Stomach (tissue), 9 donors: ENCODE results near the gene TBCK. TPM values are rescaled to one million over a fixed set of nuclear protein-coding genes. Genes with fewer than 3 reads are reported as not detected.

ENCODE experiments used
- DNase-seq, 2 donors: peaks; one replicate each; pipeline versions ENCODE4 v3.0.0 to v3.0.0-alpha.2; 2013 to 2019
- H3K27ac ChIP-seq, 5 donors: fragments of 200-600 bp in 4 of 5; sonication (generic) in 4 of 5; one replicate each; pipeline ENCODE4 v1.5.1; 2013 to 2019; ENCODE audit warnings: mild to moderate bottlenecking in 1 of 5, moderate library complexity in 1 of 5
- H3K27me3 ChIP-seq, 3 donors: fragments of 200-600 bp; sonication (generic); one replicate each; pipeline ENCODE4 v1.5.1; 2017 to 2019; ENCODE audit warnings: mixed run types in 1 of 3
- H3K36me3 ChIP-seq, 4 donors: fragments of 200-600 bp; sonication (generic); 1 replicate in 3 of 4; 2 replicates in 1 of 4; pipeline ENCODE4 v1.5.1; 2016 to 2019
- H3K4me1 ChIP-seq, 4 donors: fragments of 200-600 bp; sonication (generic); one replicate each; pipeline ENCODE4 v1.5.1; 2016 to 2019
- H3K4me3 ChIP-seq, 4 donors: fragments of 200-600 bp; sonication (generic) in 3 of 4; one replicate each; pipeline ENCODE4 v1.5.1; 2016 to 2019; ENCODE audit warnings: mild to moderate bottlenecking in 1 of 4
- H3K9me3 ChIP-seq, 4 donors: fragments of 200-600 bp; sonication (generic); one replicate each; pipeline ENCODE4 v1.5.1; 2016 to 2019
- CTCF ChIP-seq, 7 experiments: fragments of 450-650 bp in 4 of 7; fragments of 200-600 bp in 3 of 7; sonication (generic) in 3 of 7; IDR thresholded peaks; one replicate each; pipeline ENCODE4 v1.5.1; 2016 to 2019; ENCODE audit warnings: antibody characterized with exemption in 7 of 7, control low read depth in 2 of 7, mild to moderate bottlenecking in 1 of 7
- EP300 ChIP-seq: sonication (generic); formaldehyde crosslinking; IDR thresholded peaks from one replicate; pipeline ENCODE4 v1.6.1; 2017; ENCODE audit warnings: antibody characterized with exemption
- POLR2A ChIP-seq, 4 donors: fragments of 450-650 bp; IDR thresholded peaks; one replicate each; pipeline ENCODE4 v1.6.1; 2016; ENCODE audit warnings: antibody characterized with exemption in 4 of 4, control low read depth in 2 of 4, mild to moderate bottlenecking in 1 of 4, moderate library complexity in 1 of 4
- POLR2AphosphoS5 ChIP-seq, 3 donors: sonication (generic); formaldehyde crosslinking; IDR thresholded peaks; one replicate each; pipeline ENCODE4 v1.6.1; 2016; ENCODE audit warnings: antibody characterized with exemption in 3 of 3
- WGBS, 5 donors: extraction: QIAGEN DNeasy Blood & Tissue Kit in 3 of 5; methylation state at CpG; one replicate each; pipeline versions ENCODE4 v1.1.5 to v1.1.7; 2013 to 2018; 5-methylcytosine and 5-hydroxymethylcytosine counted together
- intact Hi-C: fragments of 100-400 bp; cut with DNase I; formaldehyde crosslinking; loops from one replicate; pipeline ENCODE4 v1.15.1; 2023; ENCODE audit warnings: low total_unique reads
- polyA plus RNA-seq, 3 donors: library from polyadenylated mRNA; stranded (reverse); fragments of 200-250 nt; gene quantifications; one replicate each; pipeline ENCODE4 v1.2.3, GENCODE V29; 2013
- total RNA-seq, 5 donors: library from RNA; depleted of rRNA; stranded (reverse); fragments of >200 nt; gene quantifications; one replicate each; pipeline versions ENCODE4 v1.1.0 to v1.2.3, GENCODE V29; 2014 to 2016
- donor health status: healthy with polysubstance abuse.
- donor health status: Bipolar disorder and iron deficiency.
- donor health status: healthy.

TBCK gene
- total and polyA plus RNA-seq, 8 donors = 3.2 to 140 (median 28.0) TPM

GRCh38 chr4:106256190-106256589 is 59.8 kb downstream of the TBCK start:
- Histone ChIP-seq H3K27me3 (no peaks in the 10 kb centered on the region), H3K4me1 (no peaks in the 10 kb centered on the region), H3K27ac (no peak overlapping the region), H3K9me3 (no peaks in the 10 kb centered on the region), H3K4me3 (no peak overlapping the region), H3K36me3 (peaks cover 0 to 32% (median 23%) of the 10 kb centered on the region in 4 donors)
- intact Hi-C loops = no loop called here
- TF ChIP-seq POLR2AphosphoS5 (IDR thresholded peaks at IDR 0.05) = no peak
- no peak for TF ChIP-seq CTCF (IDR thresholded peaks at IDR 0.05)
- TF ChIP-seq EP300 = no peak
- TF ChIP-seq POLR2A (IDR thresholded peaks at IDR 0.05) = no peak
- no peak for DNase-seq
- WGBS, 5 donors = 93 to 100% (median 98%) methylated on average over 5 to 10 of the region's 10 CpGs

- 96 to 99% (median 97%) methylated on average over 7 to 8 of the region's 8 CpGs for WGBS, 5 donors
- no peak for DNase-seq
- Histone ChIP-seq H3K36me3 (peaks cover 0 to 41% (median 31%) of the 10 kb centered on the region in 4 donors), H3K4me1 (no peaks in the 10 kb centered on the region), H3K9me3 (no peaks in the 10 kb centered on the region), H3K27me3 (no peaks in the 10 kb centered on the region), H3K27ac (no peak overlapping the region), H3K4me3 (no peak overlapping the region)
- intact Hi-C loops = no loop called here
- no peak for TF ChIP-seq EP300
Observed at GRCh38 chr4:106255195-106255594, 60.8 kb downstream of the TBCK start.

- no peak for DNase-seq
- WGBS, 5 donors = 69 to 87% (median 75%) methylated on average over 4 of the region's 4 CpGs
- intact Hi-C loops = no loop called here
- no peak for TF ChIP-seq POLR2AphosphoS5 (IDR thresholded peaks at IDR 0.05)
- no peak for TF ChIP-seq CTCF (IDR thresholded peaks at IDR 0.05)
- TF ChIP-seq POLR2A (IDR thresholded peaks at IDR 0.05) = no peak
- TF ChIP-seq EP300 = no peak
- no peaks in the 10 kb centered on the region for H3K4me1 ChIP-seq
- H3K27ac ChIP-seq = no peak overlapping the region
- H3K36me3 ChIP-seq = peaks cover under 1 to 52% (median 48%) of the 10 kb centered on the region in 4 donors
- no peaks in the 10 kb centered on the region for H3K9me3 ChIP-seq
- H3K4me3 ChIP-seq = no peak overlapping the region
- H3K27me3 ChIP-seq = no peaks in the 10 kb centered on the region
Observed at GRCh38 chr4:106253364-106254129, 62.5 kb downstream of the TBCK start.

- H3K4me1 ChIP-seq = no peaks in the 10 kb centered on the region
- no peak overlapping the region for H3K27ac ChIP-seq
- intact Hi-C loops = no loop called here
- TF ChIP-seq CTCF (IDR thresholded peaks at IDR 0.05) = no peak
- TF ChIP-seq POLR2A (IDR thresholded peaks at IDR 0.05) = no peak
- TF ChIP-seq POLR2AphosphoS5 (IDR thresholded peaks at IDR 0.05) = no peak
- TF ChIP-seq EP300 = no peak
- H3K4me3 ChIP-seq = no peak overlapping the region
- peaks cover 6 to 73% (median 58%) of the 10 kb centered on the region in 4 donors for H3K36me3 ChIP-seq
- H3K27me3 ChIP-seq = no peaks in the 10 kb centered on the region
- DNase-seq = no peak
- H3K9me3 ChIP-seq = no peaks in the 10 kb centered on the region
Observed at GRCh38 chr4:106247600-106247999, 68.4 kb downstream of the TBCK start.

GRCh38 chr4:106246441-106246840 is 69.6 kb downstream of the TBCK start:
- Histone ChIP-seq H3K27me3 (no peaks in the 10 kb centered on the region), H3K4me1 (no peaks in the 10 kb centered on the region), H3K9me3 (no peaks in the 10 kb centered on the region), H3K4me3 (no peak overlapping the region), H3K27ac (no peak overlapping the region), H3K36me3 (peaks cover 6 to 71% (median 62%) of the 10 kb centered on the region in 4 donors)
- no peak for DNase-seq
- intact Hi-C loops = no loop called here
- no peak for TF ChIP-seq POLR2AphosphoS5 (IDR thresholded peaks at IDR 0.05)
- no peak for TF ChIP-seq EP300
- TF ChIP-seq POLR2A (IDR thresholded peaks at IDR 0.05) = no peak
- TF ChIP-seq CTCF (IDR thresholded peaks at IDR 0.05) = no peak
- 93 to 100% (median 97%) methylated on average over 1 of the region's 1 CpG for WGBS, 5 donors
